PC-3 (cell line): ENCODE measurements around the gene TNFSF8.

Source experiments
- CTCF ChIP-seq: fragments of 300-600 bp; sonication (generic); conservative IDR thresholded peaks from 2 replicates; pipeline ENCODE4 v1.5.1; 2017; ENCODE audit warnings: antibody characterized with exemption, low read depth, mild to moderate bottlenecking, low read length
- EZH2phosphoT487 ChIP-seq: fragments of 300-600 bp; sonication (generic); IDR thresholded peaks from 2 replicates; pipeline ENCODE4 v1.6.1; 2018; ENCODE audit warnings: mild to moderate bottlenecking, antibody characterized with exemption, low read length, borderline replicate concordance

- TF ChIP-seq CTCF (no peak), EZH2phosphoT487 (no peak)
These were observed 28.4 kb upstream of the TNFSF8 start for GRCh38 chr9:114958844-114959235.
